ENCODE results near the gene HIBCH.
"Not testable (repeated sequence)": the region's sequence is repeated elsewhere in the genome, so short reads cannot be mapped to it uniquely, and the experiment has no call there.

The HIBCH gene

DNA sequence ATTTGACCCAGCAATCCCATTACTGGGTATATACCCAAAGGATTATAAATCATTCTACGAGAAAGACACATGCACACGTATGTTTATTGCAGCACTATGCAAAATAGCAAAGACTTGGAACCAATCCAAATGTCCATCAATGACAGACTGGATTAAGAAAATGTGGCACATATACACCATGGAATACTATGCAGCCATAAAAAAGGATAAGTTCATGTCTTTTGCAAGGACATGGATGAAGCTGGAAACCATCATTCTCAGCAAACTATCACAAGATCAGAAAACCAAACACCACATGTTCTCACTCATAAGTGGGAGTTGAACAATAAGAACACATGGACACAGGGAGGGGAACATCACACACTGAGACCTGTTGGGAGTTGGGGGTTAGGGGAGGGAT, 96.9 kb downstream of the HIBCH start:
- DNase-seq = not testable (repeated sequence)

DNA sequence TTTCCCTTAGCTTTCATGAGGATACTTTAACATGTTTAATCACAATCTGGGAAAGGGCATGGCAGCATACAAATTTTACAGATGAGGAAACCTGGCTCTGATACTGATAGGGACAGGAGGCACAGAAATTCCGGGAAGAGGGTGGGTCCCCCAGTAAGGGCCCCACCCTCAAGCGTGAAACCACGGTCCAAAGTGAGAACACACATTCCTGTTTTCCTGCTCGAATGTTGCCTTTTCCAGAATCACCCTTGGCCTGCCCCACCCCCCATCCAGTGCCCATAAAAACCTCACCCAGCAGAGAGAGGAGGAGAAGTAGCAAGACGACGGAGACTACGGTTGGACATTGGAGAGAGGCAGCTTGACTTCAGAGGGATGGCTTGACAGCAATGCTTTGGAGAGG, 98.2 kb downstream of the HIBCH start:
- DNase-seq = no peak

DNA sequence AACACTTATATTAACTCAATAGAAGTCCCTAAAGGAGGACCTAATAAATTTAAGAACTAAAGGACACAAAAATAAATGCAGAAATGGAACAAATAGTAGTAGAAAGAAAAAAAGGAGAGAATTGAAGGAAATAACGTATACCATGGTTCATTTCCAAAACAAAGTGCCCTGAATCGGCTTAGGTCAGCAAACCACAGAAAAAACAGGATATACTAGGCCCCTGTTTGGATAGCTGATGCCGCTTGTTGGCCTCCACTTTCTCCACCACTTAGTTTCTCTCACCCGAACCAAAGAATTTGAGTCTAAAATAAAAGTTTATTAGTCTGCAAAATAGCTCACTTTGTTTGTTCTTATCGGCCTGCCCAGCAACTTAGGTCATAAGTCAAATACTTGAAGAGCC, 100.4 kb downstream of the HIBCH start:
- no peak for DNase-seq

DNA sequence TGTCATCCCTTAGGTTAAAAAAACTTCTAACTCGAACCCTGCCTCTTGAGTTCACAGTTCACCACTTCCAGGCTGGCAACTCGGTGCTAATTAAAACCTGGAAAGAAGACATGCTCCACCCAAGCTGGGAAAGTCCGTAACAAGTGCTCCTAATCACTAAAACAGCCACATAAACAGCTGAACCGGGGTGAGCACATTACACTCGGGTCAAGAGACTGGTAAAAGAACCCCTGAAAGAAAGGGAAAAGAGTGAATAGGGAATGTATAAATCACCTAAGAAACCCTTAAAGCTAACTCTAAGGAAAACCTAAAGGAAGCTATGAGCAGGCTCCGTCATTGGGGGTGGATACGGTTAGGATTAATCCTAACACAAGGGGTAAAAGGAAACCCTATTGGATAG, 102.0 kb downstream of the HIBCH start:
- DNase-seq = no peak

DNA sequence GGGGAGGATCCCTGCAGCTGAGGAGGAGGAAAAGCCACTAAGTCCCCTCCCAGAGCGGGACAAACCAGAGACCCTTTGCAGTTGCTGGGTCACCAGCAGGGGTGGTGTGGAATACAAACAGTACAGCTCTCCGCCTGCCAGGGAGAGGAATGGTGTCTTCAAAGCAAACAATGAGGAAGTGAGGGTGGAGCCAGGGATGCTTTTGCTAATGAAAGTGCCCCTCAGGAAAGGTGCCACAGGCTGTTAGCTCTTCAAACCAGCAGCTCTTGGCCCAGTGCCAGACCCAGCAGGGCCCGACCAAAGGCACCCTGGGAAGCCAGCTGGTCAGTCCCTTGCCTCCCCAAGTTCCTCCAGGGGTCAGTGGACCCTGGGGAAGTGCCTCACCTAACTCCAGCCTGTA, 102.8 kb downstream of the HIBCH start:
- DNase-seq = no peak

DNA sequence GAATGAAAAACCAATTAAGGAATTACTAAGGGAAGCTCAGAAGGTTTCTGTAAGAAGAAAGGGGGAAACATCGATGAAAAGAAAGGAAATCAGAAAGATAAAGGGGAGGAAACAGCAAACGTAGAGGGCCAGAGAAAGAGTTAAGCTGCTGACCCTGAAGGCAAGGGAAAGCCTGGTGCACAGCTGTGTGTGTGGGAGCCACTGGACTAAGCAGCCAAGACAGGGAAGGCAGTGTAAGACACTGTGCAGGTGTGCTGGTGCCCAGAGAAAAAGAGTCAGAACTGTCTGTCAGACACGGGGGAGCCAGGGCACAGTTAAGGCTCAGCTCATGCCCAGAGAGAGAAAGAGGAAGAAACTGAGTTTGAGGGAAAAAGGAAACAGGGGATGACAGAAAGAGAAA, 104.0 kb downstream of the HIBCH start:
- DNase-seq = no peak

DNA sequence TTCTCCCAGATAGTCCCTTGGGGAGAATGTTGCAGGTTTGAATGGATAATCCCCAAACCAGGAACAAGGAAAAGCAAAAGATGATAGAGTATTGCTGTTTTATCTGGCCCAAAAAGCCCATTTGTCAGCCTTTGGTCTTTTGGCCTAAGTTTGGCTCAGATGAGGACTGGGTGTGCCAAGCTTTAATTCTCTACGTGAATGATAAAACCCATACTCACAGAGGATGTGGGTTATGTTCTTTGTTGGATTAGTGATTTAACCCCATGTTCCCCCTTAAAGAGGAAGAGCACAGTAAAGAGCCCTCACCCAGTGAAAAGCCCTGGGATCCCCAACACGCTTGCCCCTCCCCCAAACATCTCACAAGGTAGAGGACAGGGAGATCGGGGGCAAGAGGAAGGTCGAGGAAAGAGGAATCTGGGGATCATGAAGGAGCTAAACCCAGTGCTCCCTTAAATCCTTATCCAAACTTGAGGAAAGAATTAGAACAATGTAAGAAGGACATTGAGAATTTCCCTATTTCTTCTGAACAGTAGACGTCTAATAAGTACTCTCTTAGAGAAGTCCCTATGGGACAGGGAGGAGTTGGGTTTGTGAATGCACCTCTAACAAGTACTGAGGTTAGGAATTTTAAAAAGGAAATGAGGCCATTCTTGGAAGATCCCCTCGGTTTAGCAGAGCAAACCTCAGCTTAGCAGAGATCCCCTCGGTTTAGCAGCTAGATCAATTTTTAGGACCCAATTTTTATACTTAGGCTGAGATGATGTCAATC, 105.0 kb downstream of the HIBCH start:
- DNase-seq = peak; percentile 80

DNA sequence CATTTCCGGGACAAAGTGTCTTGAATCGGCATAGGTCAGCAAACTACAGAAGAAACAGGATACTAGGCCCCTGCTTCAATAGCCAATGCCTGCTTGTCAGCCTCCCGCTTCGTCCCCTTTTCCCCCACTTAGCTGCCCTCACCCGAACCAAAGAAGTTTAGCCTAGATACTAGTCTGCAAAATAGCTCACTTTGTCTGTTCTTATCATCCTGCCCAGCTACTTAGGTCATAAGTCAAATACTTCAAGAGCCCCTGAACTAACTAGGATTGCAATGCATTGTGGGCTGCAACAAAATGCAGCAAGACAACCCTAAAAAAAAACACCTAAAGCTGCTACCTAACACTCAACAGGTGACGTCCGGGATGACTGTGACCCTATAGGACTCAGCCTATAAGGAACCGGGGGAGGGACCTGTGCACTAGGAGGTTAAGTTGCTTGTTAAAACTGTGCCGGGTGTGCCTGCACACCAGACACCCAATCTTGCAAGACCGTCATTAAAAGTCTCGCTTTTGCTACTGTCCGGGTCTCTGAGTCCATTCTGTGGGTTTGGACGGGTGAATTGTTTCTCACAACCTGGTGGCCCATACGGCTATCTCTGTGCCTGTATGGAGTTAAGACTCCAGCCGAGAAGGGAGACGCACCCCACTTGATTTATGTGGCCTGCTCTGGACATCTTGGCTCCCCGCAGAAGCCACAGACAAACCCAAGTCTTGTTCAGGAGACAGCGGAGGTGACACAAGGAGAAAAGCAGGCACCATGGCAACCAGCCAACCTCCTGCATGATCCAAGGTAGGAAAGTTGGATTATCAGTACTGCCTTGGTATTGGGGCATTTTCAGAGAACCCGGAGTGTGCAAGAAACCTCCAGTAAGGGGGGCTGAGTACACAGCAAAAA, 105.9 kb downstream of the HIBCH start:
- DNase-seq = peak; percentile 75

DNA sequence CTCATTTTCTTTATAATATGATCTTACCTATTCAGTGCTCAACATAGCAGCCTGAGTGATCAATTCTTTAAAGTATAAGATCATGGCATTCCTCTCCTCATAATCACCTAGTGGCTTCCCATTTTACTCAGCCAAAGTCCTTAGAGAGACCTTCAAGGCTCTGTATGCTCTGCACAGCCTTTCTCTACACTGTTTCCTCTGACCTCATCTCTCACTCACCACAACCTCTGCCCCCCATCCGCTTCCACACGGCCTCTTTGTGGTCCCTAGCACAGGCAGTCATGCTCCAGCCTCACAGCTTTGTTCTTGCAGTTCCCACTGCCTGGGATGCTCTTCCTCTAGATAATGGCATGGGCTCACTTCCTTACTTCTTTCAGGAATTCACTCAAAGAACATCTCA, 109.2 kb downstream of the HIBCH start:
- peak; percentile 65 for DNase-seq

DNA sequence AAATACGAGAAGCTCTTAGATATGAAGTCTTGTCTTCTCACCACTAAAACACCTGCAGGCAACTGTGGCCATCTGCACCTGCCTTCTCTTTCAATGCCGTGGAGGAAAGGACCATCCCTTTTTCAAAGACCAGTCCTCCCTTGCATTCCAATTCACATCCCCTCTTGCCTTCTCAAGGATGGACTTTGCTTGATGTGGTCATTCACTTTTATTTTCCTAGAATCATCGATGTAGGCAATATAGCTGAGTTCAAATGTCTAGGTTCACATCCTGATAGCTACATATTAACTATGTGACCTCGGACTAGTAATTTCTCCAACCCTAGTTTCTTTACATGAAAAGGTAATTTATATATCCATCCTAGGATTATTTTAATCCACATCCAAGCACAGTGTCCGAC, 110.1 kb downstream of the HIBCH start:
- no peak for DNase-seq

DNA sequence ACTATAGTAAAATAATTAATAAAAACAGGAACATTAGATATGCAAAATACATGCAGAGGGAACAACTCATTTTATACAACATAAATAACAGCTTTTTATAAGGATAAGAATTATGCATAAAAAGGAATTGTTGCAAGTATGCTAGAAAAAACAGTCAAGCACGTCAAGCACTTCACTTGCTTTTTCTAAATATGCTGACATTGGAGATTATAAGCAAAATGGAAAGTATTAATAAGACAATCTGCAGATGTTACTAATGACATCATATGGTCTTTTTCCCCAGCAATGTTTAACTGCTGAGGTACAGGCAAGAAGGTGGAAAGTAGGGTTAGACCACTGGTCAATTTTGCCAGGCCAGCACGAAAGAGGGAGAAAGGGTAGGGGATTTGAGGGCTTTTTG, 111.7 kb downstream of the HIBCH start:
- DNase-seq = no peak

DNA sequence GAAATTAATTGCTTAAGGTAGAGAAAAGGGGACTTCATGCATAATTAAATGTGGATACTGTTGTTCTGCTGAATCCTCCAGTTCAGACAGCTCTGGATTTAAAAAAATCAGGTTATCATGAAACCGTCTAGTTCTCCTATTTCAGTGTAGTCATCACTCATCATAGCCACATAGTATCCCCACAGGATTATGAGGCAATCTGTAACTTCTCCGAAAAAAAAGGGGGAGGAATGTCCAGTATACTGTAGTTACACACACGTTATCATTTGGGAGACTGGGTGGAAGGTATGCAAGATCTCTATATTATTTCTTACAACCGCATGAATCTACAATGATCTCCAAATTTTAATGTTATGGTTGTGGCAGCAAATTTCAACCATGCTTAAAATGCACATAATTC, 114.0 kb downstream of the HIBCH start:
- peak; percentile 89 for DNase-seq

DNA sequence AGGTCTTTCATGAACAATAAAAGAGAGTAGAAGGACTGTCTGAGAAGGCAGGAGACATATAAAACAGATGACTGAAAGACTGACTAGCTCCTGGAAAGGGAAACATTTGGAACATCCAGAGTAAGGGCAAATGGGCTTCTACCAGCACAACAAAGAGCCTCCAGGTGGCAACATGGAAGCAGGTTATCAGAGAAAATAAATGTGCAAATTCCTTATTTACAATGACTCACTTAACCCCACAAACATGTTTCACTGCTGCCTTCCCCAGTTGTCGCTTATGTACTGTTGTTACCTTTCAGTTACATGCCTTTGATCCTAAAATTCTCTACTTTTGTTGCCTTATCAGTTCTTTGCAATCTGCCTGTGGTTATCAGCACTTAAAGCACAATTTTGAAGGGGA, 117.0 kb downstream of the HIBCH start:
- DNase-seq = no peak

DNA sequence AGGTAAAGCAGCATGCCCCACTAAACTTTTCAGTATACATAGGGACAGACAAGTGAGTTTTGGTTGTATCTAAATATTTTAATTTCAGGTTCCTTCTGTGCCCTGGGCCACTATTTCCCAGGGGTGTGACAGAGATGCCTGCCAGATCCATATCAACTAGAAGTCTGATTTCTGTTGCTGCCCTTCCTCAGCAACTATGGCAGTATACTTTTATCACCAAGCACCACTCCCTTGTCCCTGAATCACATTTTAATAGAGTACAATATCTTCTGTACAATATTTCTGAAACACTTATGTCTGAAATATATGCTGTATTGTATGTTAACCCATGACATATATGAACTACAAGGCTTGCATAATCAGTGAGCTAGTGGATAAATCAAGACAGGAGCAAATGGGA, 117.6 kb downstream of the HIBCH start:
- DNase-seq = no peak

DNA sequence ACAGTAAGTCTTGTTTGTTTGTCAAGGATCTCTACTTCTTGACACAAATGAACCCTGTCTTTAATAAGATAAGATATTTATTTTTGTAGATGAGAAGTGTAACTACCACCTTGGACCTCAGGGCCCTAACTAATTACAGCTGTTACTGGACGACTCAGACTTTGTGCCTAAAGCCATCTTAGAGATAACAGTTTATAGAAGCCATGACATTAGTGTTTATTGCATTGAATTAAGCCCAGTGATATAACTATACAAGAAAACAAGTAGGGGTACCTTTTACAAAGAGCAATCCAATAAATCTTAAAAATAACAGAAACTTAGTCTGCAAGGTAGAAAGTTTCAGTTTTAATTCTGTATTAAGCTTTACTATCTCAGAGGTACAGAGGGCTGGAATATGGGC, 119.0 kb downstream of the HIBCH start:
- no peak for DNase-seq

DNA sequence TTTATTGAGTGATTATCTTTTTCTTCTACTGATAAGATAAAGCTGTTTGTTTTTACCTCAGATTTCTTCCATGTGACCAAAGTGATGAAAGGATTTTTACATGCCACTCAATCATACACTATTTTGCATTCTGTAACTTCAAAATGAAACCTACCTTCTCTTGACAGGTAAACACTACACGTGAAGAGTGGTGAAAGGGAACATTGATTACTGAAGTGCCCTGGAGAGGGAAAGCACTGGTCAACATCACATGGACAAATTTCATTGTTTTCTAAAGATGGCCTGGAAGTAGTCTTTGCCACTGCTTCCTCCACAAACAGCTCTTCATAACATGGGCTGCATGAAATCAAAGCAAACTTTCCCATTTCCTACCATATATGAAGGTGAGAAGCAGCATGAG, 120.1 kb downstream of the HIBCH start:
- DNase-seq = no peak

DNA sequence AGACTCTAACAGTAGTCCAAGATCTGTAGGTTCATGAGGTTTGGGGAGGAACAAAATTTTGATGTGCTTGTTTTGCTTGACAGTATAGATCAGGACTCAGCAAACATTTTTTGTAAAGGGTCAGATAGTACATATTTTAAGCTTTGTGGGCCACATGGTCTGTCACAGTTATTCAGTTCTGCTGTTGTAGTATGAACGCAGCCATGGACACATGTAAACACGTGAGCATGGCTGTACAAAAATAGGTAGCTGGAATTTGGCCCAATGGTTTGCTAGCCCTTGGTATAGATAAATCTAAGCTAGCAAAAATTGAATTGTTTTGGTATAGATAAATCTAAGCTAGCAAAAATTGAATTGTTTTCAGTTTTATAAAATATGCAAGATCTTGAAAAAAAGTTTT, 120.5 kb downstream of the HIBCH start:
- DNase-seq = no peak

DNA sequence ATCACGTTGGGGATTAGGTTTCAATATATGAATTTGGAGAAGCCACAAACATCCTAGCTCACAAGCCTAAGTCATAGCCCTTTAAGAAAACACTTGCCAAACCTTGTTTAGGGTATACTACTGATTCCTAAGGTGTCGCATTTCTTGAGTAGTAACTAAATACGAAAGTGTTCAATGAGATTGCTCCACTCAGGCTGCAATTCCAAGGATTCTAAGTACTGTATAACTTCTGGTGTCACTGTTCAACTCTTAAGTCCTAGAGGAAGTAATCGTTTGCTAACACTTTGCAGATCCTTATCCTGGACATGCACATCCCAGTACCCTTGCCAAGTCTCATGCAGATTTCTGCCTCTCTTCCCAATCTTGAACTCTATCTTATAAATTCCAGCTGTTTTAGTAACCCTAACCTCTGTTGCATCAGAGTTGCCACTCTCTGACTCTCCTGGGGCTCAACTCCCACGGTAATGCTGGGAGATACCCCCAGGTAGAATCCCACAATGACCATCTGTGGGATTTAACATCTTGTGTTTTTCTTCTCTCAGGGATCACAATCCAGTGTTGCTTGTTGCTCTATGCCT, 122.4 kb downstream of the HIBCH start:
- DNase-seq = peak; percentile 56

DNA sequence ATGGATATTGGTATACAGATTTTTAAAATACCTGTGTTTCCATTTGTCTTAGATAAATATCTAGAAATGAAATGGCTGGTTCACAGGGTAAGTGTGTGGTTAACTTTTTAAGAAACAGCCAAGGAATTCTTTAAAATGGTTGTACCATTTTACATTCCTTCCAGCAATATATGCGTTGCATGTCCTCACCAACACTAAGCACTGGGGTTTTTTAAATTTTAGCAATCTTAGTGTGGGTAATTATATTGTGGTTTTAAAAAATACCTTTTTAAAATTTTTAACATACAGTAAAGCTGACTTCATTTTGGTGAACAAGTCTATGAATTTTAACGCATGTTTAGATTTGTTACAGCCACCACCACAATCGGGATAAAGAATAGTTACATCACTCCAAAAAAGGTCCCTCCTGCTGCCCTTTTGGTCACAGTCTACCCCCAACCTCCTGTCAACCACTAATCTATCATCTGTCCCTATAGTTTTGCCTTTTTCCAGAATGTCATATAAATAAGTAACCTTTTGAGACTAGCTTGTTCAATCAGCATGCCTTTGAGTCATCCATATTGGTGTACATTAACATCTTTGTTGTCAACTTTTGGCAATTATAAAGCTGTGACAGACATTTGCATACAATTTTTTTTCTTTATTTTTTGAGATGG, 129.0 kb downstream of the HIBCH start:
- peak; percentile 75 for DNase-seq

DNA sequence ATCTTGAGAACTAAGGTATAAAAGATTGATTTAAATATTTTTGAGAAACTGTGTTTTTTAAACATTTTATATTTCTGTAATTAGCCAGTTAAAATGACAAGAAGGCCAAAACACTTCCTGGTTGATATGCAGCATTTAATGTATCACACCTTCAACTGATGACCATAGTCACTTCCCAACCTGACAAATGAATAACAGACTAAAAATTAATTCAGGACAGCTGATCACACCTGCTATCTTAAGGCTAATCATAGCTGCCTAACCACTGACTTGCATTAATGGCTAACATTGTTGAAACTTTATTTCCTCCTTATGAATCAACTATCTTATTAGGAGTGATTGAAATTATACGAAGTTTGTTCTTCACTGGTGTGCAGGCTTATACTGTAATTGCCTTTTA, 131.3 kb downstream of the HIBCH start:
- no peak for DNase-seq

DNA sequence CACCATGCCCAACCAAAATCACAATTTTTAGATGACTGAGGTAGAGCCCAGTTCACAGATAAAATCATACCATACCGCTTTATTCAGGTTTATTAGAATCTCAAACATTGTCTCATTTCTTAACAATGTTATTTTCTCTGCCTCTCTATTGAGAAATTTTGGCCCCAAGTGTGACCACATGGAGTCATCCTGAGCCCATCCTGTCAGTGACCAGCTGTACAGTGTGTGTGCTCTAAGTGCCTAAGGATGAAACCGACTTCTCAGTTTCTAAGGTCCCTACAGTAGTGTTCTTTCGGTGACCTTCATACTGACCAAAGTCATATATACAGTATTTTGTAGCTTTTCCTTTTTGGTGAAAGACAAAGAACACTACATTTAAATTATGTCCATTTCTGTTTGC, 133.4 kb downstream of the HIBCH start:
- peak; percentile 20 for DNase-seq

DNA sequence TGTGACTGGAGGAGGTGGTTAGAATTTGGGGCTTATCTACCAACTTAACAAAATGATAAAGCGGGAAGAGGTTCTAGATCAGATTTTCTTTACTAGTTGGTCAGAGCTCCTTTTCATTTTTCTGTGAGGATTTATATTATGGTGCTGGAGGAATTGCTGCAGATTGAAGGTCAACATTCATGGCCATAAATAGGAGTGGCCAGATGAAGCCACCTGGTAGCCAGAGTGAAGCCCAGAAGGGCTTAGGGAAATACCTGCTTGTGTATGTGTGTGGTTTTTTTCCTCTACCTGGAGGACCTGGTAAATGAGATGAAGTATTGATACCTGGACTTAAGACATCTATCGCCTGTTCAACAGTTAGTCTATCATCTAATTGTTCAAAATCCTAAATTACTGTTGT, 134.2 kb downstream of the HIBCH start:
- DNase-seq = no peak

DNA sequence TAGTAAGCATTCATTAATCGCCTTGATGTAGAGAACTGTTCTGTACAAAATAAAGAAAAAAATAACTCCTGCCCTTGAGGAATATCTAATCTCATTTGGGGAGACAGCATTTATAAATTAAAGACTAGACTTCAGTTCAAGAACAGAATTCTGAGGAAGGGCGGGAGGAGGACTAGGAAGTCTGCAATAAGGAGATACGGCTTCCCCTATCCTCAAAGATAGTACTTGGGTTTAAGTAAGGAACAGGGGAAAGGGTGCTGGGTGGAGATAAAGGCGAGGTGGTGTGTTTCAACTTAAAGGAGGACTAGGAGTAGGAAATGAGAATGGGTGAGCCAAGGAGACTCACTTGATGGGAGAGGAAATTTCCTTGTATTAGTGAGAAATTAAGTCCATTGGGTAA, 135.2 kb downstream of the HIBCH start:
- no peak for DNase-seq

DNA sequence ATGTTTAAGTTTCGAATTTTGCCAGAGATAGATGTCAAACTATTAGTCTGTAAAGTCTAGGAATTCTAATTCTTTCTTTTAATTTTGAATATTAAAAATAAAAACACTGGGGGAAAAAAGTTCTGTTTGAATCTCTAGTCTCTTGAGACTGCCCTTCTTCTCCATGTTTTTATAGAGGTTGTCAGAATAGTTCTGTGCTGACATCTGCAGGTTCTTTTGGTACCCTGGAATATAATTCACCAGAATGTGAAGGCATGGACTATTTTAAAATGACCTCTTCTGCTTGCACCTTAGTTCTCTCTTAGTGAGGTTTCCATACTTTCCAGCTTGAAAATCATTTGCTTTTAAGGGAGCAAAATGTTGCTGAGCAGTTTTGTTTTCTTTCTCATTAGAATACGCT, 136.1 kb downstream of the HIBCH start:
- DNase-seq = no peak
